Measurements from ENCODE around the gene PYGB.
"Not testable (repeated sequence)": the region's sequence is repeated elsewhere in the genome, so short reads cannot be mapped to it uniquely, and the experiment has no call there.

PYGB gene

DNA sequence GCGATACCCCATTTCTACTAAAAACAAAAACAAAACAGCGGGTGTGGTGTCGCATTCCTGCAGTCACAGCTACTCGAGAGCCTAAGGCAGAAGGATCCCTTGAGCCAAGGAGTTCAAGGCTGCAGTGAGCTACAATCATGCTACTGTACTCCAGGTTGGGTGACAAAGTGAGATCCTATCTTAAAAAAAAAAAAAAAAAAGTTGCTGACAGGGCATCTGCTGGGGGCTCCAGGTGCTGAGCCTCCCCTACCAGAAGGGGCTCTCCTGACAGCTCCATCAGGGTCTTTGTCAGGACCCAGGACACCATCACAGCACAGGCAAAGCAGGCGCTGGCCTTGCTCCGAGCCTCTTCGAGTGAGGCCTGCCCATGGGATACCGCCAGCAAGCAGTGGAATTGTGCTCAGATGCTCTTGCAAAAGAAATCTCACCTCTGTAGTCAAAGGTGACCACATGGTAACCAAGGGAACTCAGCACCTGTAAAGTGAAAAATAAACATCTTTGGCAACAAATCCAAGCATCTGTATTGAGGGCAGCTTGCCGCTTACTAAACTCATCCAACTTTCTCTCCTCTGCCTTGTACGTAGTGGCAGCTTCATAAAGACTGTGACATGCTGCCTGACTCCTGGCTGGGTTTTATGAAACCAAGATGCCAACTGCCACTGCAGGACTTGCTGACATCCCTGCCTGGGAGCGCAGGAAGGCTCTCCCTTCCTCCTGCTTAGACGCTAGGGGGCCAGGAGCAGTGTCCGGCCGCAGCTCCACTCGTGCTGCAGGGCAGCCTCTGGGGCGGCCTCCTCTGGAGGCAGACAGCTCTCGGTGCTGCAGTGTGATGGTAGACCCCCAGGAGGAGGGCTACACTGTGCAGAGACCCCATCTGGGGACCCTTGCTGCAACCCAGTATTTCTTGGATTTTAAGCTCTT, 66.9 kb downstream of the PYGB start:
- DNase-seq (ENCODE audit: low read depth) = no peak

DNA sequence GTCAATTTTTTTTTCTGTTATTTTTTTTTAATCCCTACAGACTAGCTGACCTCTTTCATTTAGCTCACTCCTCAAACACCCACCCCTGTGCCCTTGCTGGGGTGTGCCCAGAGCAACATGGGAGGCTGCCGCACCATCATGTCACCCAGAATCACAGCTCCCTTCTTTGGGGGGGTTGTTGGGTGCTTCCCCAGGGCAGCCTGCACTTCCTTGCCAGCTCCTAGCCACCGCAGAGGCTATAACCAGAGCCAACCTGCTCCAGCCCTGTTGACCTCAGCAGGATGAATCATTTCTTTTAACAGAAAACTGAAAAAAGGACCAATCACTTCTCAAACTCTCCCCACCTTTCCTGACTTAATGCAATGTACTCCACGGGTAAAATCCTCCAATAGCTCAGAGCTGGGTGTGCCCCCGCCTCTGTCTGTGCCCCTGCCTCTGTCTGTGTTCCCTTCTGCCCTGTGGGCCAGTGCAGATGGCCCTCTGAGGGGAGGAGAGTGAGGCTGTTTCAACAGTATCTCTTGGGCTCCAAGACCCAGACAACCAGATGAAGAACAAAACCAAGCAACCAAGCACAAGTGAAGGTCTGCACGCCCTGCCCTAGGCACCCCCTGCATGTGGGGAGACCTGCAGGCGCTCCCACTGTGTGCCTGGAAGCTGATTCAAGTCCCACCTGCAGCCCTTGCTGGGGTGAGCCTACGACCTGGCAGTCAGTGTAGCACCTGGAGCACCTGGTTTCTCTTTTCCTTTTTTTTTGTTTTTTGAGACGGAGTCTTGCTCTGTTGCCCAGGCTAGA, 67.7 kb downstream of the PYGB start:
- DNase-seq (ENCODE audit: low read depth) = no peak

DNA sequence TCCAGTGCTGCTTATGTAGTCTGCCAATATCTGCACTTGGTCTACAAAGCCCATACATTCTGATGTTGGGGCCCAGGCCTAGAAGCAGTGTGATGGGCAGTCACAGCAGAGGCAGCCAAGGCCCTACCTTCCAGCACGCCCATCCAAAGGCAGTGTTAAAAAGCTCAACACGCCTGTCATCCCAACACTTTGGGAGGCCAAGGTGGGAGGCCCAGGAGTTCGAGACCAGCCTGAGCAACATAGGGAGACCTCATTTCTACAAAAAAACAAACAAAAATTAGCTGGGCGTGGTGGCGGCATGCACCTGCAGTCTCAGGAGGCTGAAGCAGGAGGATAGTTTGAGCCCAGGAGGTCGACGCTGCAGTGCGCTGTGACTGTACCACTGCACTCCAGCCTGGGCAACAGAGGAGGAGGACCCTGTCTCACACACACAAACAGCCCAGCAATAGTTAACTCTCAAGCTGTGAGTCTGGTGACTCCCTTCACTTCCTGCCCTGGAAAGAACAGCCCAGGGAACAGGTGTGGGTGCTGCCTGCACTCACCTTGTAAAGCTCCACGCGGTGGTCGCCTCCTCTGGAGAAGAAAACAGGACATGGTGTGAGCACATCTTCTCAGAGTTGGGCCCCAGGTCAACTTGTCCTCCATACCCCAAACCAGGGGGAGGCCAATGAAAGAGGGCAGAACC, 68.8 kb downstream of the PYGB start:
- DNase-seq (ENCODE audit: low read depth) = no peak

DNA sequence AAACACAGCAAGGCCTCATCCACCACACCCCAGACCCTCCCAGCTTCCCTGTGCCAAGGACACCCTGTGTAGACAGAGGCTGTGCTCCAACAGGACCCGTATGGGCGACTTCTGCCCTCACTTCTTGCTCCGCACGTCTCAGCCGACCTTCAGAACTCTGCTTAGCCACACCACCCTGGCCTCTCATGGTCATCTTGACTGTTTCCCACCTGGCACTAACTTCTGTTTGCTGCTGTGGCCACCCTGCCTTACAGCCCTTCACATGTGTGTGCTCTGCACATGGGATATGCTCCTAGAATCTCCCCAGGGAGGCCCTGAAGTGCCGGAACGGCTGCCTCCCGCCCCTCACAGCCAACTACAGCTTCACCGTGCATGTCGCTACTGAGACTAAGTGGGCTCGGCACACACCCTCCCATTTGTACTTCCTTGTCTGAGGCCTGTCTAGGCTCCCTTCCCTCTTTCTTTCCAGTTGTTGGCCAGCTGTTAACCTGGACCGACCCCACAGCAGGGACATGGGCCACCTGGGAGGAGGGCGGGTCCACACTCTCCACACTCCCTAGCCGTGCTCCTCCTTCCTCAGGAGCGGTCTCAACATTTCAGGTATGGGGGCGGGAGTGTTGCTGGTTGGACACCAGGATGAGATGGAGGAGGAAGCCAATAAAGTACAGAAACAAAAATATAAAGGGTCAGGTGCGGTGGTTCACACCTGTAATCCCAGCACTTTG, 69.6 kb downstream of the PYGB start:
- DNase-seq (ENCODE audit: low read depth) = no peak

DNA sequence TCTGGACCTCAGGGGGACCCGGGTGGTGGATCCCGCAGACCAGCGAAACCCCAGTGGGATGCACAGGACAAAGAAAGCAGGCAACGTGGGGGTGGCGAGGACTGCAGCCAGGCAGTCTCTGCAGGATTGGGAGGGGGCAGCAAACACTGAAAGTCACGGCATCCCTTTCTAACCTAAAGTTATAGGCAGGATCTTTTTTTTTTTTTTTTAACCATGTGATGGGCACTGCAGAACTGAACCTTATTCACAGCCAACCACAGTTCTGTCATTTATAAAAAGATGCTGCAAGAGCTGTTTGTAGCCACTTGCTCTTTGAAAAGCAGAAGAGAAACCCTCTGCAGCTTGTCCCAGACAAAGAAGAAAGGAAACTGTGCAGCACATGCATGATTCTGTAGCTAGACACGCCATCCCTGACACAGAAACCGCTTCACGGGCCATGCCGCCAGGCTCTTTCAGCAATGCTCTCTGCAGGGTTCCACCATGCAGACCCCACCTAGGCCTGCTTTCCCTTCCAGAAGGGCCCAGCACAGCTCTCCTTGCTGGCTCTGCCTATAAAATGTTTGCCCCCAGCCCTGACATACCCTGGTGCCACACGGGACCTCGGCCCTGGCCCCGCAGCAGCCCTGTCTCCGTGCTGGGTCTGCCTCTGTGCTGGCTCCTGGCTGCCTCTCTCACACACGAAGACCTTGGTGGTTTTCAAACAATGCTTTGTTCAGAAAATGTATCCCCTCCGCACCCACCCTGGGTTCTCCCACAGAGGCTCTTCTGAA, 70.8 kb downstream of the PYGB start:
- DNase-seq (ENCODE audit: low read depth) = no peak

DNA sequence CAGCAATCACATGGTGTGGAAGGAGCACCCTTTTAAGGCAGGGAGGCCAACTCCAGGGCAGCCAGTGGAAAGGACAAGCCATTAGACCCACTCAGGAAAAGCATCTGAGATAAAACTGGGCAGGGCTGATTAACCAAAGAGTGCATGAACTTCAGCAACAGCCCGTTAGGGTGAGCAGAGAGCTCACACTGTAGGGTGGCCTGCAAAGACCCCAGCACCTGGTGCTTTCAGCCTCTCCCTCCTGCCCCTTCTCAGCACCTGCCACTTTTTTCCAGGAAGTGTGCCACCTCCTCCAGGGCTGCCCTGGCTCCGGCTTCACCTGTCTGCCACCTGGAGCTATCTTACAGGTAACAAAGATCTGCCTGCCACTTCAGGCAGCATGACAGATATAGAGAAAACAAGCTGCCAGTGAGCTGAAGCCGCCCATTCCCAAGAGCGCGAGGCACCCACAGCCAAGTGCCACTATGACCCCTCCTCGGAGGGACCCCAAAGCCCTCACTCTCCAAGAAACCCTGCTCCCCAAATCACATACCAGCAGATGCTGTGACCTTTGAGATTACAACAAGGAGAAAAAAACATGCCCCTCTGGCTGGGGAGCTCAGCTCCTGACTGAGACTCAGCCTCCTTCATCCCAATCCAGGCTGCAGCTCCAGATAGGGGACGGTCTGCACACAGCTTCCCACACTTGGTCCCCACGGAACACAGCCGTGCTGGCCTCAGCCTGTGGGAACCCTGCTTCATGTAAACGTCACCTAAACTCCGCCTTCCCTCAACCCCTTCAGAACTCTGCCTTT, 71.6 kb downstream of the PYGB start:
- no peak for DNase-seq (ENCODE audit: low read depth)

DNA sequence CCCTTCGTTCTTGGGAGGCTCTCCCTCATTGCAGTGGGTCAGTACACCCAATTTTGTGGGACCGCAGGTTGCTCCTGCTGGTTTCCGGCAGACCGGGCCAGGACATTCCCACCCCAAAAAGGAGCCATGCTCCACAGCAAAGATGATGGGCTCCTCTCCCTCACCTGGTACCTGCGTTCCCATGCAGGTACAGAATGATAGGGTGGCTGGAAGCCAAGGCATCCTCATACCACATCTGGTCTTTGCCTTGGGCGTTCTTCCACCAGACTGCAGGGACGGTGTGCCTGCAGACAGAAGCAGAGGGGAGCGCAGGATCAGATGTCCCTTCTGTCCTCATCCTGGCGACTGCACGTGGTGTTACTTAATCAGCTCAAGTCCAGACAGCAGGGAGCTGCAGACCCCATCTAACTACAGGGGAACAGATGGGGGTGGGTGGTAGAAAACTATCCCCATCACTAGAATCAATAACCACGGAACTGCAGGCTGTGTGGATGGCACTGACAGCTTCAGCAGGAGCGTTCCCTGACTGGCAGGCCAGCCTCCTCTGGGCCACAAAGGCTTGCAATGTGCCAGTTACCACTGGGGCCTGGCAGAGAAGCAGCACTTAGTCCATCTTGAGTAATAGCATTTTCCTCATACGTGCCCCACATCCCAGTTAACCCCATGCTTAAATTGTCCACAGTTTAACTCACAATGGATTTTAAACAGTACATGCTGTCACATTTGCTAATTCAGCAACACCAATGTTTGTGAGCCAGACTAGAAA, 72.3 kb downstream of the PYGB start:
- DNase-seq (ENCODE audit: low read depth) = no peak

DNA sequence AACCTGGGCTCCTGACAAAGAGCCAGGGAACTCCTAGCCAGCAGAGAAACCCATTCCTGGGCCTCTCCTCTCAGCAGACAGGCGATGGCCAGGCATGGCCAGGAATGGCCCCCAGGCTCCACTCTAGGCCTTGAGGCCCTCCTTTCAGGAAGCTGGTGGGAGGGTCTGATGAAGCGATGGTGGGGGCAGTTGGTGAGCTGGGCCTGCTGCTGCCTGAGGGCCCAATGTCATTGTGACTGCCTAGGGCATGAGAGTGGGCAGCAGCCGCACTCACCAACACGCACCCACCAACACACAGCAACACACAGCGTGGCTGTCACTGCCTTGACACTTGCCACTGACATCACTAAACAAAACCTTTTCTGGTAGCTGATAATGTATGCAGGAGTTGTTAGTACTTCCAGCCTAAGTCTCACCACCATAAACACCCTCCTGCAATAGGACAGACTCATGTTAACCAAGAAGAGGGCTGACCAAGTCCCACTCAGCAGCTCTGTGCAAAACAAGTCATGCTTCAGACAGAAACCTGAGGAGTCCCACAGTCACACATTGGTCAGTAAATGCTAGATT, 73.5 kb downstream of the PYGB start:
- DNase-seq (ENCODE audit: low read depth) = no peak

DNA sequence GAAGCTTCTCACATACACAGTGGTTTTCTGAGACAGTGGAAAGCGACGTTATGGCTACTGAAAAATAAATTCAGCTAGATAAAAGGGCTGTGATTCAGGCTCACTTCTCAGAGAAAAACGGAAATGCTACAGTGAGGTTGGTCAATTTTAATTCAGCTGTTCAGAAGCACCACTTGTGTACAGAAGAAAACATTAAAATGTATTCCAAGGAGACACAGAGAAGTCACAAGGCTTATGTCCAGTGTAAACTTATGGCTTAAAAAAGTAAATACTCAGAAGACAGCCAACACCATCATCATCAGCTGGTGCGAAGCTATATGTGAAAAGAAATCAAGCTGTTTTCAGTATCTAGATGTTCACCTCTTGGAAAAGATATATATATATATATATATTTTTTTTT, 74.1 kb downstream of the PYGB start:
- no peak for DNase-seq (ENCODE audit: low read depth)

DNA sequence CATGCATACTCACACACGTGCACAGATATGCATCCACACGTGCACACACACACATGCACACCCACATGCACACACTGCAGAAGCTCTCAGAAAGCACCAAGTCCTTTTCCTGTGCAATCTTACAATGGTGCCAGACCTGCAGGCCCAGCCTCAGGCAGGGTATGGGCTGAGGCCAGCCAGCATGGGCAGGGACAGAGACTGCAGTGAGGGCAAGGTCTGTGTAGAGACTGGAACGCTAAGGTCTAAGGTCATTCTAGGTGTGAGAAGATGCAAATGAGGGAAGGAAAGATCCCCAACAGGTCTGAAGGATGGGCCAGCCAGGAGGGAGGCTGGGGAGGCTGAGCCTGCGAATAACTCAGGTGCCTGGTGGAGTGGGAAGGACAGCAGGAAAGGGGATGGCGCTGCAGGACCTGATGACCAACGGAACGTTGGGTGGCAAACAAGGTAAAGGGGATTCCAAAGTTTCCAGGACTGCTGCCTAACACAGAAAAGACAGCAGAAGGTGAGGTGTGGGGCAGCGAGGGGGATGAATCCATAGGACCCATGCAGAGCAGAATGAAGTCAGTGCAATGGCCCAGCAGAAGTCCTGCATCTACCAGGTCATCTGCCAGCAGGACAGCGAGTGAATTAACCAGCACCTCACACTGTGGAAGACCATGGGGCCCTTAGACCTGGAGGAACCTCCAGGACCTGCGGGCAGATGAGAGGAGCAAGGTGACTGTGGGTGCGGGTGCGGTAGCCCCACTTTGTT, 75.8 kb downstream of the PYGB start:
- DNase-seq (ENCODE audit: low read depth) = no peak

DNA sequence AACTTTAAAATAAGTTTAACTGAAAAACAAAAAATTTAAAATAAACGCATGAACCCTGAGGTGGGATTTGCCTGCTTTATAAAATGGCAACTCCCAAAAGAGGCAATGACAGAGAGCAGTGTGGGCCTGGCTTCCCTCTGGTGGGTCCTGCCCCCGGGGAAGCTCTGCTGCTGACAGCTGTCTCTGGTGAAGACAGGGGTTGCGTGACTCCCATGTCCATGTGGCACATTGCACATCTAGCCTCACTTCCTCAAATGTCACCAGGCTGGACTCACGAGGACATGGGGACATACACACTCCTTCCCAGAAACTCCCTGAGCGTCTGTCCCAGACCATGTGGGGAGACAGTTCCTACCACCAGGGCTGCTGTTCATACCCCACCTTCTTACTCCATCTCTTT, 76.5 kb downstream of the PYGB start:
- DNase-seq (ENCODE audit: low read depth) = no peak

DNA sequence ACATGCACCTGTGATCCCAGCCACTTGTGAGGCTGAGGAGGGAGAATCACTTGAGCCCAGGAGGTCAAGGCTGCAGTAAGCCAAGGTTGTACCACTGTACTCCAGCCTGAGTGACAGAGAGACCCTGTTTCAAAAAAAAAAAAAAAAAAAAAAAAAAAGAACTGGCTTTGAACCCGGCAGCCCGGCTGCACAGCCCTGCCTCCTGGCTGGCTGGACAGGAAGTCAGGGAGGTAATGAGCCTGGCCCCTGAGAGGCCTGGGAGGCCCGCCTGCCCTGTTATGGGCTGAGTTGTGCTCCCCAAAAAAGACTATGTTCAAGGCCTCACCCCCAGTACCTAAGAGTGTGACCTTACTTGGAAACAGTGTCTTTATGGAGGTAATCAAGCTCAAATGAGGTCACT, 77.2 kb downstream of the PYGB start:
- DNase-seq (ENCODE audit: low read depth) = no peak

DNA sequence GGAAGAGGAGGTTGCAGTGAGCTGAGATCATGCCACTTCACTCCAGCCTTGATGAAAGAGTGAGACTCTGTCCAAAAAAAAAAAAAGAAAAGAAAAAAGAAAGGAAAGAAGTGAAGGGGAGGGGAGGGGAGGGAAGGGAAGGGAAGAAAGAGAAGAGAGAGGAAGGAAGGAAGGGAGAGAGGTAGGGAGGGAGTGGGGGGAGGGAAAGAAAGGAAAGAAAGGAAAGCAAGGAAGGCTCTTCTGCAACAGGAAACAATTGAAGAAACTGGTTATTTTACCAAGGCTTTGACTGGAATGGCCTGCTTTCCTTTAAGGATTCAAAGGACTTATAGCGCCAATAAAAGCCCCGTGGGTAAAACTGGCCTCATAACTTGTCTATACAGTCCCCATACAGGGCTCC, 78.1 kb downstream of the PYGB start:
- DNase-seq (ENCODE audit: low read depth) = no peak

DNA sequence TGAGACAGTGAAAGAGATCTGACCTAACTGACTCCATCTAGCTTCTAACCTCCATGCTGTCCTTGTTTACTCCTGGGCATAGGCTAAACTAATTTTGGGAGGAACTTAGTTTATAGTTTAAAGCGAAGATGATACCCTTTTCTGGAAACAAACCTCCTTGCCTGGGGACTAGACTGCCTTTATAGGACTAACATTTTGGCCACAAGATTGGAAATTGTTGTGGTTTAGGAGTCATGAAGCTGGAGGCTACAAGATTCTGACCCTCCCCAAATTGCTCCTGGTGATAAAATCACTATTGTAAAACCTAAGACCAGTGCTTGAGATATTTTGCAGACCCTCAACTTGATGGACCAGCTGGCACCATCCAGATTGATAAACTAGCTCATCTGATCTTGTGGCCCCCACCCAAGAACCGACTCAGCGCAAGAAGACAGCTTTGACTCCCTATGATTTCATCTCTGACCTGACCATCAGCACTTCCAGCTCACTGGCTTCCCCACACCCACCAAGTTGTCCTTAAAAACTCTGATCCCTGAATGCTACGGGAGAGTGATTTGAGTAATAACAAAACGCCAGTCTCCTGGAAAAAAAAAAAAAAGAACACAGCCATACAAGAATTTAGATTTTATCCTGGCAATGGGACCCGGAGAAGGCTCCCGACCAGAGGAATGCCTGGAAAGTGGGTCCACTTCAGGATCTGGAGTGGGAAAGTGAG, 79.8 kb downstream of the PYGB start:
- no peak for DNase-seq (ENCODE audit: low read depth)

DNA sequence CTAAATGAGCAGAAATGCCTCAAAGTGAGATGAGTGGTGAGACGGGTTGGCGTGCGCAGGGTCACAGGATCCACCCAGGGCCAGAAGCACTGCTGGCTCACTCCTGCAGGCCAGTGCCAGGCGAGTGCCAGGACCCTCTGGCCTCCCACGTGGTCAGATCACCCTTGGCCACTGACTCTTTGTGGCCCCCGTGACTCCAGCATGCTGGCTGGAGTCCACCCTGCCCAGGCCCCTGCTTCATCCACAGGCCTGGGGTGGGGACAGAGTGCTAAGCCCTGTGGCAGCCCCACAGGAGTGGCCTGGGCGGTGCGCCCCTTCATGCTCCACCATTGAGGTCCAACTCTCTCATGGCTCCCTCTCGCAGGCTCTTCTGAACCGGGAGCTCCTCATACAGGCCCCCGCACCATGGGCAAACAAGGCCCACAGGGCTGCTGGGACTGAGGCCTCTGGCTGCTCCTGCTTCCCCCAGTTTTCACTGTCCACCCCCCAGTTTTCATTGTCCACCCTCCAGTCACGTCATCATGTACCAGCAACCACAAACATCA, 81.1 kb downstream of the PYGB start:
- DNase-seq (ENCODE audit: low read depth) = no peak

DNA sequence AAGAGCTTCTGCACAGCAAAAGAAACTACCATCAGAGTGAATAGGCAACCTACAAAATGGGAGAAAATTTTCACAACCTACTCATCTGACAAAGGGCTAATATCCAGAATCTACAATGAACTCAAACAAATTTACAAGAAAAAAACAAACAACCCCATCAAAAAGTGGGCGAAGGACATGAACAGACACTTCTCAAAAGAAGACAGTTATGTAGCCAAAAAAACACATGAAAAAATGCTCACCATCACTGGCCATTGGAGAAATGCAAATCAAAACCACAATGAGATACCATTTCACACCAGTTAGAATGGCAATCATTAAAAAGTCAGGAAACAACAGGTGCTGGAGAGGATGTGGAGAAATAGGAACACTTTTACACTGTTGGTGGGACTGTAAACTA, 87.1 kb downstream of the PYGB start:
- not testable (repeated sequence) for DNase-seq (ENCODE audit: low read depth)

DNA sequence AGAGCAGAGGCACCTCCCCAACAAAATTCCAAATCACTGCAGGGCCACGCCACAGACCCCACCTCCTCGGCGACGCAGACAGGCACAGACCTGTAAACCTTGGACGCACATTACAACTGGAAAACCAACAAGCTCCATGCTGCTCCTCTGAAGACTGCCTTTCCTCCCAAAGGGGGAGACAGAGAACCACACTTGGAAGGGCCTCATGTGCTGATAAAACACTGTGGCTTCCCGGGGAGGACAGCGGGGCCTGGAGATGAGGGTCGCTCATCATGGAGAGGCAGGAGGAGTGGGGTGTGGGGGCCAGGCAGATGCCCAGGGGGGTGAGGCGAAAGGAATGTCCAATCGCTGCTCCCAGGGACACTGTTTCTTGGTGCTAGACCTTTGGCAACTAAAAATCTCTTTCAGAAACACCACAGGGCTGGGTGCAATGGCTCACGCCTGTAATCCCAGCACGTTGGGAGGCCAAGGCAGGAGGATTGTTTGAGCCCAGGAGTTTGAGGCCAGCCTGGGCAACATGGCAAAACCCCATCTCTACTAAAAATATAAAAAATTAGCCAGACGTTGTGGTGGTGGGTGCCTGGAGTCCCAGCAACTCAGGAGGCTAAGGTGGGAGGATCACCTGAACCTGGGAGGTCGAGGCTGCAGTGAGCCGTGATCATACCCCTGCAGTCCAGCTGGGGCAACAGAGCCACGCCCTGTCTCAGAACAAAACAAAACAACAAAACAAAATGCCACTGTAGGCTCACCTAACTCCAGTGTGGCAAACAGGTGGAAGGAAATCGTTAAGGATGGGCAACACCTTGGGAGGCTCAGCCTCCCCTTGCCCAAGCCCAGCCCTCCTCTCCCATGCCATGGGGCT, 88.9 kb downstream of the PYGB start:
- DNase-seq (ENCODE audit: low read depth) = no peak
